ENCODE results near the gene COL5A1. TPM values are rescaled to one million over a fixed set of nuclear protein-coding genes. Genes with fewer than 3 reads are reported as not detected.

Gene COL5A1
- total RNA-seq, 1 donor from 2014 or later: 28.9 TPM

- DNase-seq: no peak
- no peak for TF ChIP-seq CTCF (IDR thresholded peaks at IDR 0.05; ENCODE audit: partially characterized antibody, unreplicated experiment)
- H3K27me3 Mint-ChIP-seq (ENCODE audit: unreplicated experiment): peaks cover 3% of the 10 kb centered on the region
- peaks cover 2% of the 10 kb centered on the region for H3K9me3 Mint-ChIP-seq (ENCODE audit: unreplicated experiment)
- no peak overlapping the region for H3K4me3 Mint-ChIP-seq (ENCODE audit: unreplicated experiment)
- H3K36me3 Mint-ChIP-seq (ENCODE audit: unreplicated experiment): peaks cover 14% of the 10 kb centered on the region
- peaks cover under 1% of the 10 kb centered on the region for H3K4me1 Mint-ChIP-seq (ENCODE audit: low read depth, unreplicated experiment)
- no peak overlapping the region for H3K27ac Mint-ChIP-seq (ENCODE audit: unreplicated experiment)
Measured at GRCh38 chr9:134748591-134748990, 107.0 kb downstream of the COL5A1 start.

GRCh38 chr9:134750450-134751155, 109.0 kb downstream of the COL5A1 start:
- Mint-ChIP-seq H3K4me3 (ENCODE audit: unreplicated experiment) (no peak overlapping the region), H3K27me3 (ENCODE audit: unreplicated experiment) (no peaks in the 10 kb centered on the region), H3K9me3 (ENCODE audit: unreplicated experiment) (peaks cover 2% of the 10 kb centered on the region), H3K27ac (ENCODE audit: unreplicated experiment) (no peak overlapping the region), H3K36me3 (ENCODE audit: unreplicated experiment) (peaks cover 13% of the 10 kb centered on the region), H3K4me1 (ENCODE audit: low read depth, unreplicated experiment) (no peaks in the 10 kb centered on the region)
- no peak for TF ChIP-seq CTCF (IDR thresholded peaks at IDR 0.05; ENCODE audit: partially characterized antibody, unreplicated experiment)
- no peak for DNase-seq

GRCh38 chr9:134751622-134752021, 110.0 kb downstream of the COL5A1 start:
- TF ChIP-seq CTCF (IDR thresholded peaks at IDR 0.05; ENCODE audit: partially characterized antibody, unreplicated experiment): no peak
- no peak overlapping the region for H3K4me3 Mint-ChIP-seq (ENCODE audit: unreplicated experiment)
- H3K27ac Mint-ChIP-seq (ENCODE audit: unreplicated experiment): no peak overlapping the region
- H3K27me3 Mint-ChIP-seq (ENCODE audit: unreplicated experiment): no peaks in the 10 kb centered on the region
- H3K36me3 Mint-ChIP-seq (ENCODE audit: unreplicated experiment): peaks cover 9% of the 10 kb centered on the region
- DNase-seq: no peak
- no peaks in the 10 kb centered on the region for H3K4me1 Mint-ChIP-seq (ENCODE audit: low read depth, unreplicated experiment)
- no peaks in the 10 kb centered on the region for H3K9me3 Mint-ChIP-seq (ENCODE audit: unreplicated experiment)

GRCh38 chr9:134752471-134753168, 111.0 kb downstream of the COL5A1 start:
- no peak for DNase-seq
- TF ChIP-seq CTCF (IDR thresholded peaks at IDR 0.05; ENCODE audit: partially characterized antibody, unreplicated experiment): no peak
- Mint-ChIP-seq H3K4me1 (ENCODE audit: low read depth, unreplicated experiment) (no peaks in the 10 kb centered on the region), H3K27ac (ENCODE audit: unreplicated experiment) (no peak overlapping the region), H3K27me3 (ENCODE audit: unreplicated experiment) (no peaks in the 10 kb centered on the region), H3K9me3 (ENCODE audit: unreplicated experiment) (no peaks in the 10 kb centered on the region), H3K36me3 (ENCODE audit: unreplicated experiment) (peaks cover 4% of the 10 kb centered on the region), H3K4me3 (ENCODE audit: unreplicated experiment) (no peak overlapping the region)

GRCh38 chr9:134753191-134753590, 111.6 kb downstream of the COL5A1 start:
- no peaks in the 10 kb centered on the region for H3K4me1 Mint-ChIP-seq (ENCODE audit: low read depth, unreplicated experiment)
- H3K9me3 Mint-ChIP-seq (ENCODE audit: unreplicated experiment): no peaks in the 10 kb centered on the region
- peaks cover 4% of the 10 kb centered on the region for H3K36me3 Mint-ChIP-seq (ENCODE audit: unreplicated experiment)
- H3K27me3 Mint-ChIP-seq (ENCODE audit: unreplicated experiment): peaks cover 2% of the 10 kb centered on the region
- no peak for TF ChIP-seq CTCF (IDR thresholded peaks at IDR 0.05; ENCODE audit: partially characterized antibody, unreplicated experiment)
- H3K27ac Mint-ChIP-seq (ENCODE audit: unreplicated experiment): no peak overlapping the region
- no peak overlapping the region for H3K4me3 Mint-ChIP-seq (ENCODE audit: unreplicated experiment)
- no peak for DNase-seq

All from glutamatergic neuron (in vitro differentiated cells).